HepG2 (cell line): ENCODE measurements around the gene PTGIS. TPM values are rescaled to one million over a fixed set of nuclear protein-coding genes. Genes with fewer than 3 reads are reported as not detected.

Experiments
- ARNTL ChIP-seq: sonication (generic); formaldehyde crosslinking; IDR thresholded peaks from 2 replicates; pipeline ENCODE4 v1.4.0; 2020; ENCODE audit warnings: mild to moderate bottlenecking, missing genetic modification reagents
- HDAC2 ChIP-seq: sonication (generic); formaldehyde crosslinking; IDR thresholded peaks from 2 replicates; pipeline ENCODE4 v1.4.0; 2020; ENCODE audit warnings: missing genetic modification reagents
- HMG20B ChIP-seq: conservative IDR thresholded peaks from 2 replicates; pipeline ENCODE4 v1.6.1; 2016; ENCODE audit warnings: missing genetic modification reagents, missing compliant biosample characterization
- MEIS2 ChIP-seq: sonication (generic); formaldehyde crosslinking; IDR thresholded peaks from 2 replicates; pipeline ENCODE4 v1.9.0; 2021; ENCODE audit warnings: mild to moderate bottlenecking, missing genetic modification reagents
- MIER3 ChIP-seq: IDR thresholded peaks from 2 replicates; pipeline ENCODE4 v1.6.1; 2016; ENCODE audit warnings: missing compliant biosample characterization, borderline replicate concordance
- NFAT5 ChIP-seq: sonication (generic); formaldehyde crosslinking; IDR thresholded peaks from 2 replicates; pipeline ENCODE4 v1.4.0; 2020; ENCODE audit warnings: missing genetic modification reagents
- NFATC3 ChIP-seq: sonication (generic); formaldehyde crosslinking; IDR thresholded peaks from 2 replicates; pipeline ENCODE4 v1.5.1; 2020; ENCODE audit warnings: mild to moderate bottlenecking, missing genetic modification reagents
- NR1H2 ChIP-seq: sonication (generic); formaldehyde crosslinking; IDR thresholded peaks from 2 replicates; pipeline ENCODE4 v1.8.1; 2022; ENCODE audit warnings: low read depth, missing genetic modification reagents, borderline replicate concordance
- PRDM4 ChIP-seq: sonication (generic); formaldehyde crosslinking; IDR thresholded peaks from 2 replicates; pipeline ENCODE4 v1.9.0; 2021; ENCODE audit warnings: missing genetic modification reagents, borderline replicate concordance
- SMC3 ChIP-seq: IDR thresholded peaks from 2 replicates; pipeline ENCODE4 v1.6.1; 2011; ENCODE audit warnings: low read length, improper control_type of control experiment
- THRA ChIP-seq: sonication (generic); formaldehyde crosslinking; IDR thresholded peaks from 2 replicates; pipeline ENCODE4 v1.4.0; 2020; ENCODE audit warnings: missing genetic modification reagents, borderline replicate concordance
- ZNF510 ChIP-seq: sonication (generic); formaldehyde crosslinking; IDR thresholded peaks from 2 replicates; pipeline ENCODE4 v1.4.0; 2020; ENCODE audit warnings: low read depth, mild to moderate bottlenecking, missing genetic modification reagents
- ZNF574 ChIP-seq: sonication (generic); formaldehyde crosslinking; IDR thresholded peaks from 2 replicates; pipeline ENCODE4 v1.4.0; 2020; ENCODE audit warnings: missing genetic modification reagents
- ZNF598 ChIP-seq: sonication (generic); formaldehyde crosslinking; IDR thresholded peaks from 2 replicates; pipeline ENCODE4 v1.5.1; 2020; ENCODE audit warnings: mild to moderate bottlenecking, missing genetic modification reagents, borderline replicate concordance
- ZNF766 ChIP-seq: sonication (generic); formaldehyde crosslinking; IDR thresholded peaks from 2 replicates; pipeline ENCODE4 v1.5.0; 2020; ENCODE audit warnings: missing genetic modification reagents, borderline replicate concordance
- ZNF841 ChIP-seq: sonication (generic); formaldehyde crosslinking; IDR thresholded peaks from 2 replicates; pipeline ENCODE4 v1.8.1; 2023; ENCODE audit warnings: missing genetic modification reagents, borderline replicate concordance
- polyA plus RNA-seq, 8 experiments: library from polyadenylated mRNA; depleted of rRNA in 3 of 8; stranded (reverse) in 7 of 8; unstranded in 1 of 8; fragments of >200 nt; fragmentation: Illumina TruSeq in 4 of 8; extraction: Trizol in 4 of 8; gene quantifications; 2 replicates each; pipeline versions ENCODE4 v1.2.1 to v1.2.3, GENCODE V29; 2011 to 2016; ENCODE audit warnings: low read depth in 4 of 8, missing spikeins in 1 of 8, mixed read lengths in 1 of 8; ENCODE audit not compliant: insufficient read depth in 1 of 8
- total RNA-seq, 5 experiments: library from RNA; depleted of rRNA; stranded (reverse); fragments of >200 nt; fragmentation: Illumina TruSeq; extraction: Trizol; gene quantifications; 2 replicates each; pipeline ENCODE4 v1.2.3, GENCODE V29; 2016; ENCODE audit warnings: low read depth in 1 of 5

Gene PTGIS
- total and polyA plus RNA-seq, 2 of the 13 experiments (the other 11 are each of a cell fraction or from before 2014, with no cell fraction given), result not detected

- TF ChIP-seq SMC3 (peak; percentile 89), ZNF766 (CRISPR knock-in tag) (peak; percentile 90; the same call in 1 of the 2 replicates), ZNF841 (CRISPR knock-in tag) (no peak), ZNF510 (CRISPR knock-in tag) (peak; percentile 82; the same call in 1 of the 2 replicates), HMG20B (CRISPR knock-in tag) (peak; percentile 49), NFATC3 (CRISPR knock-in tag) (peak; percentile 93; the same call in 1 of the 2 replicates), HDAC2 (CRISPR knock-in tag) (peak; percentile 84), PRDM4 (CRISPR knock-in tag) (no peak), ZNF574 (CRISPR knock-in tag) (peak; percentile 95), ZNF598 (CRISPR knock-in tag) (peak; percentile 96; the same call in 1 of the 2 replicates), NR1H2 (CRISPR knock-in tag) (no peak), NFAT5 (CRISPR knock-in tag) (peak; percentile 90; the same call in 1 of the 2 replicates), THRA (CRISPR knock-in tag) (peak; percentile 81; the same call in 1 of the 2 replicates), MIER3 (CRISPR knock-in tag) (peak; percentile 52; the same call in 1 of the 2 replicates), MEIS2 (CRISPR knock-in tag) (peak; percentile 85), ARNTL (peak; percentile 49; the same call in 1 of the 2 replicates)
Observed at GRCh38 chr20:49610691-49611538, 43.0 kb upstream of the PTGIS start (continued).
